Osteoblast (primary cell): Measurements from ENCODE around the gene IPP. TPM values are rescaled to one million over a fixed set of nuclear protein-coding genes. Genes with fewer than 3 reads are reported as not detected.

ENCODE experiments used
- DNase-seq: peaks from one replicate; pipeline ENCODE4 v3.0.0; 2011; ENCODE audit warnings: low spot score, mixed read lengths; ENCODE audit not compliant: insufficient read length; ENCODE audit errors: missing footprints
- H2AFZ ChIP-seq: 2 replicates; pipeline ENCODE4 v1.6.0; 2011; ENCODE audit warnings: mild to moderate bottlenecking, low read length
- H3K27ac ChIP-seq: 2 replicates; pipeline ENCODE4 v1.5.1; 2011; ENCODE audit warnings: mild to moderate bottlenecking, low read depth, low read length, moderate library complexity
- H3K27me3 ChIP-seq: 2 replicates; pipeline ENCODE4 v1.6.0; 2012; ENCODE audit warnings: mild to moderate bottlenecking, control low read depth, inconsistent platforms, low read length, moderate library complexity; ENCODE audit not compliant: insufficient read depth
- H3K36me3 ChIP-seq: 2 replicates; pipeline ENCODE4 v1.5.1; 2011; ENCODE audit warnings: mild to moderate bottlenecking, low read length, control low read depth, moderate library complexity; ENCODE audit not compliant: insufficient read depth
- H3K4me1 ChIP-seq: 2 replicates; pipeline ENCODE4 v1.5.1; 2011; ENCODE audit warnings: mild to moderate bottlenecking, low read length, control low read depth, moderate library complexity; ENCODE audit not compliant: insufficient read depth
- H3K4me2 ChIP-seq: 2 replicates; pipeline ENCODE4 v1.6.0; 2011; ENCODE audit warnings: mild to moderate bottlenecking, low read length; ENCODE audit not compliant: insufficient read depth
- H3K4me3 ChIP-seq: fragments of 200-600 bp; sonication (generic); 3 replicates; pipeline ENCODE4 v1.5.1; 2012; ENCODE audit warnings: mild to moderate bottlenecking, low read length, inconsistent platforms; ENCODE audit not compliant: insufficient read depth
- H3K79me2 ChIP-seq: 2 replicates; pipeline ENCODE4 v1.6.0; 2012; ENCODE audit warnings: mild to moderate bottlenecking, low read length, control low read depth, inconsistent platforms; ENCODE audit not compliant: insufficient read depth
- H3K9me3 ChIP-seq: 2 replicates; pipeline ENCODE4 v1.5.1; 2011; ENCODE audit warnings: low read depth, low read length, control low read depth
- H4K20me1 ChIP-seq: 2 replicates; pipeline ENCODE4 v1.6.0; 2012; ENCODE audit warnings: mild to moderate bottlenecking, low read length, control low read depth; ENCODE audit not compliant: insufficient read depth
- total RNA-seq: library from RNA; depleted of rRNA; stranded (reverse); fragments of >200 nt; gene quantifications from 2 replicates; pipeline ENCODE4 v1.2.3, GENCODE V29; 2012
- TF ChIP-seq, protein P1 (sequence below): IDR thresholded peaks from 2 replicates; pipeline ENCODE4 v1.5.1; 2011; ENCODE audit warnings: mild to moderate bottlenecking, low read depth, low read length, moderate library complexity; ENCODE audit errors: extremely low read depth

Gene IPP
- total RNA-seq, 1 donor, result 14.1 TPM

DNA sequence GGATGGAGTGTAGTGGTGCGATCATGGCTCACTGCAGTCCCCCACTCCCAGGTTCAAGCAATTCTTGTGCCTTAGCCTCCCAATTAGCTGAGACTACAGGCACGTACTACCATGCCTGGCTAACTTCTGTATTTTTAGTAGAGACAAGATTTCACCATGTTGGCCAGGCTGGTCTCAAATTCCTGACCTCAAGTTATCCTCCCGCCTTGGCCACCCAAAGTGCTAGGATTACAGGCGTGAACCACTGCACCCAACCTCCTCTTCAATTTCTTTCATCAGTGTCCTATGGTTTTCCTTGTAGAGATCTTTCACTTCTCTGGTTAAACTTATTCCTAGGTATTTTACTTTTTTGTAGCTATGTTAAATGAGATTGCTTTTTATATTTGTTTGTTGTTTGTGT lies 42.3 kb upstream of the IPP start:
- no peak overlapping the region for H2AFZ ChIP-seq
- H3K4me1 ChIP-seq, result no peaks in the 10 kb centered on the region
- H3K36me3 ChIP-seq, result no peaks in the 10 kb centered on the region
- no peak overlapping the region for H3K4me2 ChIP-seq
- no peaks in the 10 kb centered on the region for H3K27me3 ChIP-seq
- TF ChIP-seq, protein P1, sequence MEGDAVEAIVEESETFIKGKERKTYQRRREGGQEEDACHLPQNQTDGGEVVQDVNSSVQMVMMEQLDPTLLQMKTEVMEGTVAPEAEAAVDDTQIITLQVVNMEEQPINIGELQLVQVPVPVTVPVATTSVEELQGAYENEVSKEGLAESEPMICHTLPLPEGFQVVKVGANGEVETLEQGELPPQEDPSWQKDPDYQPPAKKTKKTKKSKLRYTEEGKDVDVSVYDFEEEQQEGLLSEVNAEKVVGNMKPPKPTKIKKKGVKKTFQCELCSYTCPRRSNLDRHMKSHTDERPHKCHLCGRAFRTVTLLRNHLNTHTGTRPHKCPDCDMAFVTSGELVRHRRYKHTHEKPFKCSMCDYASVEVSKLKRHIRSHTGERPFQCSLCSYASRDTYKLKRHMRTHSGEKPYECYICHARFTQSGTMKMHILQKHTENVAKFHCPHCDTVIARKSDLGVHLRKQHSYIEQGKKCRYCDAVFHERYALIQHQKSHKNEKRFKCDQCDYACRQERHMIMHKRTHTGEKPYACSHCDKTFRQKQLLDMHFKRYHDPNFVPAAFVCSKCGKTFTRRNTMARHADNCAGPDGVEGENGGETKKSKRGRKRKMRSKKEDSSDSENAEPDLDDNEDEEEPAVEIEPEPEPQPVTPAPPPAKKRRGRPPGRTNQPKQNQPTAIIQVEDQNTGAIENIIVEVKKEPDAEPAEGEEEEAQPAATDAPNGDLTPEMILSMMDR, result no peak
- no peak for DNase-seq
- H4K20me1 ChIP-seq, result no peaks in the 10 kb centered on the region
- H3K79me2 ChIP-seq, result no peaks in the 10 kb centered on the region
- no peak overlapping the region for H3K4me3 ChIP-seq
- H3K27ac ChIP-seq, result no peak overlapping the region
- no peaks in the 10 kb centered on the region for H3K9me3 ChIP-seq

DNA sequence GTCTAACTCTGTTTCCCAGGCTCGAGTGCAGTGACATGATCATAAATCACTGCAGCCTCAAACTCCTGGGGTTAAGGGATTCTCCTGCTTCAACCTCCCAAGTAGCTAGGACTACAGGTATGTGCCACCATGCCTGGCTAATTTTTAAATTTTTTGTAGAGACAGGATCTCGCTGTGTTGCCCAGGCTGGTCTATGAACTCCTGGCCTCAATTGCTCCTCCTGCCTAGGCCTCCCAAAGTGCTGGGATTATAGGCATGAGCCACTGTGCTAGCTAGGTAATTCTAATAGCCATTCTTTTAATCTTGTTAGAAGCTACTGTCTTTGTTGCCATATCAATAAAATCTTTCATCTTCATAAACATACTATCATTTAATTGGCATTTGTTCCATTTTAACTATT lies 39.1 kb upstream of the IPP start:
- Histone ChIP-seq H3K79me2 (no peaks in the 10 kb centered on the region), H3K27me3 (no peaks in the 10 kb centered on the region)

DNA sequence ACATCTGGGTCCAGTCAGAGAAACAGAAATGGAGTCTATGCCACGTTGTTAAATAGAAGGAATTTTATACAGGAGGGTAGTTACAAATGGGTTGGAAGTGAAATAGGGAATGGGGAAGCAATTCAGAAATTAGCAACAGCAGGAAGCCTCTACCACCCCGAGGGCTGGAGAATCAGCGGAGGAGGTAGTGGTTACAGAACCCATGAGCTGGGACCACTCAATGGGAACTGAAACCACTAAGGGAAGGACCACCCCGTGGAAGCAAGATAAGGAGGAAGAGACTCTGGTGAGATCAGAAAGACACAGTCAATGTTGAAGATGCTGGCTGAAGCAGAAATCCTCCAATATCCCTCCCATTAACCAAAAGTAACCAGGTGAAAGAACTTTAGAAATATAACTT lies 37.5 kb upstream of the IPP start:
- Histone ChIP-seq H3K4me1 (no peaks in the 10 kb centered on the region), H3K79me2 (no peaks in the 10 kb centered on the region), H3K4me2 (no peak overlapping the region), H3K9me3 (no peaks in the 10 kb centered on the region), H3K27ac (no peak overlapping the region), H3K4me3 (no peak overlapping the region), H3K36me3 (no peaks in the 10 kb centered on the region), H3K27me3 (no peaks in the 10 kb centered on the region), H4K20me1 (no peaks in the 10 kb centered on the region), H2AFZ (no peak overlapping the region)
- no peak for DNase-seq
- TF ChIP-seq, protein P1, result no peak

More for the DNA sequence above, 39.1 kb upstream of the IPP start:
- no peaks in the 10 kb centered on the region for H3K36me3 ChIP-seq
- no peak overlapping the region for H3K27ac ChIP-seq
- no peak overlapping the region for H3K4me3 ChIP-seq
- TF ChIP-seq, protein P1, result no peak
- no peaks in the 10 kb centered on the region for H3K4me1 ChIP-seq
- H3K9me3 ChIP-seq, result no peaks in the 10 kb centered on the region
- no peak overlapping the region for H2AFZ ChIP-seq
- no peak for DNase-seq
- H3K4me2 ChIP-seq, result no peak overlapping the region
- no peaks in the 10 kb centered on the region for H4K20me1 ChIP-seq

DNA sequence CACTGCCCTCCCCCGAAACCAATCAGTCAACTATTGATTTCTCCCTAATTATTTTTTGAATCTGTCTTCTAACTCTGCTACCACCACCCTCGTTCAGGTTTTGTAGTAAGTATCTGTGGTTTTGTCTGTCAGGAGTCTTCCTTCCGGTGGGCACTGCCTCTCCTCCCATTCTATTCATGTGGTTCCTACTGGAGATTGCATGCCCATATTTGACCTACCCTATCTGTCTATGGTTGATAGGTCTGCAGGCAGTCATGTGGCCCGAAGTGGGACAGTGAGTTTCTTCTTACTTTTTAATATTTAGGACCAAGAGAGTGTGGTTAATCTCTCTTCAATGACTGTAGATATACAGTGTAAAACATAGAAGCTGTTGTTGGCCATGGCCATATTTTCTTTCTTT lies 35.1 kb upstream of the IPP start:
- H4K20me1 ChIP-seq, result no peaks in the 10 kb centered on the region
- H3K4me1 ChIP-seq, result no peaks in the 10 kb centered on the region
- no peak overlapping the region for H3K27ac ChIP-seq
- no peaks in the 10 kb centered on the region for H3K36me3 ChIP-seq
- no peaks in the 10 kb centered on the region for H3K79me2 ChIP-seq
- H3K27me3 ChIP-seq, result peaks cover 5% of the 10 kb centered on the region
- H2AFZ ChIP-seq, result no peak overlapping the region
- TF ChIP-seq, protein P1, result no peak
- no peak overlapping the region for H3K4me3 ChIP-seq
- H3K4me2 ChIP-seq, result no peak overlapping the region
- no peak for DNase-seq
- H3K9me3 ChIP-seq, result no peaks in the 10 kb centered on the region
